CD4-positive, alpha-beta T cell treated with Interleukin-6 at 100 ng/mL for 8 hours (primary cell): ENCODE measurements around the gene SULT6B1.
A peak's percentile ranks its signal among the peaks of the same experiment; 100 is the strongest.

Experiments
- DNase-seq: peaks from one replicate; pipeline ENCODE4 v3.0.0-alpha.2; 2020; ENCODE audit warnings: mixed read lengths, low spot score

Gene SULT6B1

DNA sequence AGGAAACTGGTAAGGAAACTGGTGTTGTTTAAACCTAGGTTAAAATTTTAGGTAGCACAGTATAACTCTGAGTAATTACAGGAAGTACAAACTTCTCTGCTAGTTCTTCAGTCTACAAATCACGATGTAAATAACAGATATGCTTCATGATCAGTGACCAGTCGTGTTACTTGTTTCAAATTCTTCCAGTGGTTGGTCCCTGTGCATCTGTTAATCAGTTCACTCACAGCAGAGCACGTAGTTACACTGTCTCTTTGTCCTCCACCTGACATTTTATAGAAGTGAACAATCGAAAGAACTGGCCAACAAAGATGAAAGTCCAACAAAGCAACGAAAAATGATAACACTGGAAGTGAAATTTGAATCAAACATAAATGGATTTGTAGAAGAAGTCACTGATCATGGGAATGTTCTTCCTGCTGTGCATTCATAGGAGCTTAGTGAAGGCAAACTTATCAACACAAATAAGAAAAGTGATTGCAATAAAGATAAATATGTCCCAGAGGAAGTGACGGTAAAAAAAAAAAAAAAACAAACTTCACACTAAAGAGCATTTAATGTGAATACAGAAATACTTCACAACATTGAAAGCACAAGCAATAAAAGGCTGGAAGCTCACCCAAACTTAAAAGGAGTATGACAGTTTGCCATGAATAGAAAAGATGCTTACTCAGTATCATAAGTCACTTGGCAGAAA is 38.7 kb downstream of the SULT6B1 start:
- DNase-seq, result peak; percentile 21

DNA sequence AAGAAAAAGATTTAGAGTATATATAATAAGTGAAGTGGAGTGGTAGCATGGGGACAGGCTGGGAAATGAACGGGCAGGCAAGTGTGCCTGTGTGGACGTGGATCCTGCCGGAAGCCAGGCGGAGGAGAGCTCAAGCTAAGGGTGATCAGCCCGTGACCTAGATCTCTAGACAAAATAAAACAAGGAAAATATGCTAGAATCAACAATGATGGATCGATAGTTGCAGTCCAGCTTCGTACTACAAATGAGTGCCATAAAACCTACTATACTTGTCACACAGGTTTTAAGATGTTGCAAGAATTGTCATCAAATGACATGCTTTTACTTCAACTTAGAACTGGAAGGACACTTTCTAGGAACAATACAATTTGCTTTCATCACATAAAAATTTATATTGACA is 40.1 kb downstream of the SULT6B1 start:
- no peak for DNase-seq

DNA sequence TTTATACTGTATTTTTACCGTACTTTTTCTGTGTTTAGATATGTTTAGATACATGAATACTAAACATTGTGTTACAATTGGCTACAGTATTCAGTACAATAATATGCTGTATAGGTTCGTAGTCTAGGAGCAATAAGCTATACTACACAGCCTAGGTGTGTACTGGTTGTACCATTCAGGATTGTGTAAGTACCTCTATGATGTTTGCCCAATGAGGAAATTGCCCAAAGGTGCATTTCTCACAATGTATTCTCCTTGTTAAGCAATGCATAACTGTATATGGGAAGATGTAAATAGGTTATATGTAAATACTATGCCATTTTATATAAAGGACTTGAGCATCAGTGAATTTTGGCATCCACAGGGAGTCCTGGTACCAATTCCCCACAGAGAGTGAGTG is 42.4 kb downstream of the SULT6B1 start:
- DNase-seq, result no peak

DNA sequence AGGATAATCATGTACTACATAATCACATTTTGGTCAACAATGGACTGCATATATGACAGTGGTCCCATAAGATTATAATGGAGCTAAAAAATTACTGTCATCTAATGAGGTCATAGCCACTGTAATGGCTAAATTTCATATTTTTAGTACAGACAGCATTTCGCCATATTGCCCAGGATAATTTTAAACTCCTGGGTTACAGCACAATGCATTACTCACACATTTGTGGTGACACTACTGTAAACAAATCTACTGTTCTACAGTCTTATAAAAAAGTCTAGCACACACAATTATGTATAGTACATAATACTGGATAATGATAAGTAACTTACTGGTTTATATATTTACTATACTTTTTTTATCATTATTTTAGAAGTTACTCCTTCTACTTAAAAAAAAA is 44.5 kb downstream of the SULT6B1 start:
- DNase-seq, result no peak

DNA sequence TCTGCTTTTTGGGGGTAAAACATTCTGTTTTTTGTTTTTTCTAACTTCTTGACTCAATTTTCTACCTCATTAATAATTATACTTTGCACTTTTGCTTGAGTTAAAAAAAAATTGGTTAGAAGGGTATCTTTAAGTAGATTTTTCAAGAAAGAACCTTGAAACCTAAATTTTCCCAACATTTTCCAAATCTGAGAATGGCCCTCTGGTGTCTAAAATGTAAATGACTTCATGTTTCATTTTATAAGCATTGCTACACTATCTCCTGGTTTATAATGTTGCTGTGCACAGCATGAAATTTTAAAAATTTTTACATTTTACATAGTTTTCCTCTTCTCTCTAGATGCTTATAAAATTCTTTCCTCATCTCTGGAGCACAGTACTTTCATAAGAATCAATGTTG is 45.9 kb downstream of the SULT6B1 start:
- DNase-seq, result no peak

DNA sequence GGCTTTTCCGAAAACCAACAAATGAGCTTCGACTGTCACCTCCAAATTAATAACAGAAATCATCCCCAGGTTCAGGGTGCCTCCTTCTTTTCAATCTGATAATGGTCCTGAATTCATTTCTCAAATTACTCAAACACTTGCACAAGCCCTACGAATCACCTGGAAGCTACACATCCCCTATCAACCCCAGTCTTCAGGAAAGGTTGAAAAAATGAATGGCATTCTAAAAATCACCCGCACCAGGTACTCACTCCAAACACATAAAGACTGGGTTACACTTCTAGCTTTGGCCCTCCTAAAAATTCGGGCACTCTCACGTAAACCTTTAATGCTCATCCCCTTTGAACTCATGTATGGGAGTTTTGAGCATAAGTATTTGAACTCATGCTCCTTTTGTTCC is 55.6 kb downstream of the SULT6B1 start:
- no peak for DNase-seq

DNA sequence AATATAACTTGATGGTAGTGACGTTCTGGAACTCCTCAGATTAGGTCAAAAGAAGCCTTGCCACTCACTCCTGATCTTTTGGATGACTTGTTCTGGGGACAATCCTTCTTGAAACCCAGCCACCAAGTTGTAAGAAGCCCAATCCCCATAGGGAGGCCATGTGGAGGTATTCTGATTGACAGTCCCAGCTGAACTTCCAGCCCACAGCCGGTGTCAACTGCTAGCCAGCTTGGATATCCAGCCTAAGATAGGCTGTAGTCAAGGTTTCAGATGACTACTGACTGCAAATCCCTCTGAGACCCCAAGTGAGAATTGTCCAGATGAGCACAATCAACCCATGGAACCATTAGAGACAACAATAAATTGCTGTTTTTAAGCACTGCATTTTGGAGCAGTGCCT is 63.1 kb downstream of the SULT6B1 start:
- DNase-seq, result no peak

DNA sequence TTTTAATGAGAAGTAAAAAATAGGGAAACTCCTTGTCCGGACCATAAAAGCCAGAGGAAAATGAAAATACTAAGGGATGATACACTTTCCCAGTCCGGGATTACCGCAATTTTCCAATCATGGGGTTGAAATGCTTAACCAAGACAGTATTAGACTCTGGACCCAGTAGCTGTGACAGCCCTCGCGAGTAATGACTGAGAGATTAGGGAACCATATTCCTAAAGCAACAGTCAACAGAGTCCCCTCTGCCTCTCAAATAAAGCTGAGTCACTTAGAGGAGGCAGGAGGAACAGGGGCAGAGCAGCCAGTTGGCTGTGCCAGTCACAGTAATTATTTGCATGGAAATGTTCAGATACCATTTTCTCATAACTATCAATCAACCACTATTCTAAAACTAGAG is 69.3 kb downstream of the SULT6B1 start:
- no peak for DNase-seq
